Activated naive CD4-positive, alpha-beta T cell treated with anti-CD3 and anti-CD28 coated beads for 36 hours (primary cell): ENCODE measurements around the gene AFP. TPM values are rescaled to one million over a fixed set of nuclear protein-coding genes. Genes with fewer than 3 reads are reported as not detected.

Source experiments
- CTCF ChIA-PET: fragments of 350-600 bp; sonication (Branson Sonifier 250); formaldehyde crosslinking; loops from one replicate; lab custom pipeline; 2021; ENCODE audit warnings: antibody characterized with exemption; lab: Charles Lee
- DNase-seq: peaks from one replicate; pipeline ENCODE4 v3.0.0-alpha.2; 2020
- H3K27ac Mint-ChIP-seq: one replicate; pipeline ENCODE4 v1.8.0; 2021; ENCODE audit warnings: mild to moderate bottlenecking, mixed read lengths
- H3K27me3 Mint-ChIP-seq: one replicate; pipeline ENCODE4 v1.8.0; 2021; ENCODE audit warnings: low read depth, mixed read lengths
- H3K36me3 Mint-ChIP-seq: one replicate; pipeline ENCODE4 v1.8.0; 2021; ENCODE audit warnings: low read depth, mixed read lengths
- H3K4me1 Mint-ChIP-seq: one replicate; pipeline ENCODE4 v1.8.0; 2021; ENCODE audit warnings: low read depth, mixed read lengths
- H3K4me3 Mint-ChIP-seq: one replicate; pipeline ENCODE4 v1.8.0; 2021; ENCODE audit warnings: mild to moderate bottlenecking, moderate library complexity, mixed read lengths
- H3K9me3 Mint-ChIP-seq: one replicate; pipeline ENCODE4 v1.8.0; 2021; ENCODE audit warnings: mixed read lengths
- intact Hi-C: fragments of 100-400 bp; cut with micrococcal nuclease; formaldehyde crosslinking; loops from one replicate; pipeline ENCODE4 v1.15.1; 2023
- total RNA-seq, 2 experiments: library from RNA; stranded (reverse); gene quantifications; one replicate each; pipeline ENCODE4 v1.2.3, GENCODE V29; 2021

Gene AFP
- total RNA-seq, 2 experiments from 2014 or later: not detected

GRCh38 chr4:73486497-73486896 lies 50.5 kb downstream of the AFP start:
- Mint-ChIP-seq H3K9me3 (no peaks in the 10 kb centered on the region), H3K36me3 (no peaks in the 10 kb centered on the region), H3K4me3 (no peak overlapping the region), H3K27ac (no peak overlapping the region), H3K27me3 (peaks cover 8% of the 10 kb centered on the region), H3K4me1 (no peaks in the 10 kb centered on the region)
- intact Hi-C loops: no loop called here
- CTCF ChIA-PET: no interaction called here
- DNase-seq: no peak

DNA sequence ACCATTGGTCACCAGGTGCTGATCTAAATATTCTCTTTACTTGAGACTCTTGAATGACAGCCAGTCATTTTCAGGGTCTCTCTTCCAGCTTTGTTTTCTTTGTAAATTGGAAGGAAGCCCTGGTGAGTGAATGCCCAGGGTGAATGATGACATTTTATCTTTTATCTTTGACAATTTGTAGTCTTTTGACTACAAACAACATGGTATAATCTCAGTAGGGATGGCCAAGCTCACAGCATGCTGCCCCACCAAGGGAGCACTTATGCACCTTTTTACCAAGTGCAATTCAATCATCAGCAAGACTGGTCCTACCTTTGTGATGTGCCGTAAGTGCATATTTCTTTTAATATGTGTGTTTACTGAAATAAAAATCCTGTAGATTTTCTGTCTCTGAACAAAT lies 51.2 kb downstream of the AFP start:
- Mint-ChIP-seq H3K27ac (no peak overlapping the region), H3K27me3 (peaks cover 8% of the 10 kb centered on the region), H3K36me3 (no peaks in the 10 kb centered on the region), H3K9me3 (no peaks in the 10 kb centered on the region), H3K4me1 (no peaks in the 10 kb centered on the region), H3K4me3 (no peak overlapping the region)
- CTCF ChIA-PET: no interaction called here
- DNase-seq: no peak
- intact Hi-C loops: no loop called here

- H3K9me3 Mint-ChIP-seq: no peaks in the 10 kb centered on the region
- no peaks in the 10 kb centered on the region for H3K36me3 Mint-ChIP-seq
- no peaks in the 10 kb centered on the region for H3K27me3 Mint-ChIP-seq
- DNase-seq: no peak
- H3K27ac Mint-ChIP-seq: no peak overlapping the region
- CTCF ChIA-PET: no interaction called here
- intact Hi-C loops: no loop called here
- H3K4me3 Mint-ChIP-seq: no peak overlapping the region
- no peaks in the 10 kb centered on the region for H3K4me1 Mint-ChIP-seq
Measured at GRCh38 chr4:73499996-73500765, 64.2 kb downstream of the AFP start.

- no peak for DNase-seq
- Mint-ChIP-seq H3K27me3 (no peaks in the 10 kb centered on the region), H3K4me3 (no peak overlapping the region), H3K9me3 (no peaks in the 10 kb centered on the region), H3K4me1 (no peaks in the 10 kb centered on the region), H3K36me3 (no peaks in the 10 kb centered on the region), H3K27ac (no peak overlapping the region)
- CTCF ChIA-PET: no interaction called here
- intact Hi-C loops: no loop called here
Measured at GRCh38 chr4:73501664-73502265, 65.7 kb downstream of the AFP start.

- Mint-ChIP-seq H3K4me3 (no peak overlapping the region), H3K4me1 (no peaks in the 10 kb centered on the region), H3K36me3 (no peaks in the 10 kb centered on the region), H3K27ac (no peak overlapping the region), H3K27me3 (no peaks in the 10 kb centered on the region), H3K9me3 (no peaks in the 10 kb centered on the region)
- intact Hi-C loops: no loop called here
- DNase-seq: no peak
- CTCF ChIA-PET: no interaction called here
Measured at GRCh38 chr4:73505567-73505966, 69.5 kb downstream of the AFP start.

Other genes with a start within 250 kb of the AFP start
- gene ANKRD17, start 177.4 kb upstream of the AFP start, total RNA-seq: 10 to 100 TPM; 42.3 to 44.2 TPM
- not detected for gene ALB, start 31.9 kb upstream of the AFP start, total RNA-seq
- gene AFM, start 45.5 kb downstream of the AFP start, total RNA-seq: not detected
- gene RASSF6, start 184.2 kb downstream of the AFP start, total RNA-seq: not detected